HG03575 (cell line): Measurements from ENCODE around the gene CIDEA.

Experiments used
- ATAC-seq: cut with Tn5 transposase; IDR thresholded peaks from one replicate; pipeline ENCODE4 v1.9.1; 2021; ENCODE audit not compliant: unreplicated experiment, insufficient number of reproducible peaks, low FRiP score; ENCODE audit errors: extremely low read depth

Gene CIDEA

DNA sequence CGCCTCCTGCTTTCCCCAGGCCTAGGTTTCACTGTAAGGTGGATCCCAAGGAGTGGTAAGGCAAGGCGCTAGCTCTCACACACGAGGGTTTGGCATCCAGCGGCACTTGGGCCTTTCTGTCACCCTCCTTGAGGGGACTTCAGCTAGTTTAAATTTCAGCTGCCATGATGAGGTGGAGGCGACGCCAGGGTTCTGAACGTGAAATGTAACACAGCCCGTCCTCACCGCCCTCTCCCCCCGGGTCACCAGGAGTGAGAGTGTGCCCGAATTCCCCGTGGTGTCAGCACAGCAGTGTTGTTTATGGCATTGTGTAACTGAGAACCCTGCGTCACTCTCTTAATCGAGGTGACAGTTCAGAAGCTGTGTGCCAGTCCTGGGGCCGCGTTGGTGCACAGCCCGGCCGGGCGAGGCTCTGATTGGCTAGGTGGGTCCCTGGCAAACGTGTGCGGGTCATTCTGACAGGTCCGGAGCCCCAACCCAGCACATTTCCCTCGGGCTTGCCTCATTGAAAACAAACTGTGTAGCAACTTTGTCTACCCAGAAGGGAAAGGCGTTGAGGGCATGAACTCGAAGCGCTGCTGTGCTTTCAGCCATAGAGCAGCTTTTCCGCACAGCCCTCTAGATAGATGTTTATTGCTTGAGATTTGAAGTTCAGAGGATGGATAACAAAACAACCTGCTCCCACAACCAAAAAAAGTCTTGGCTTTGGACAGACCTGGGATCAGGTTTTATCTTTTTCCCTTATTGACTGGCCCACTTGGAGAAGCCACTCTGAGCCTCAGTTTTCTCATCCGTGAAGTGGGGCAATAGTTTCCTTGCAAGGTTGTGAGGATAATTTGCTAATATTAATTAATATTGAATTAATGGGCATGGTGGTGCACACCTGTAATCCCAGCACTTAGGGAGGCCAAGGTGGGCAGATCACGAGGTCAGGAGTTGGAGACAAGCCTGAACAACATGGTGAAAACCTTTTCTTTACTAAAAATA lies 4.9 kb downstream of the CIDEA start:
- ATAC-seq: no peak

DNA sequence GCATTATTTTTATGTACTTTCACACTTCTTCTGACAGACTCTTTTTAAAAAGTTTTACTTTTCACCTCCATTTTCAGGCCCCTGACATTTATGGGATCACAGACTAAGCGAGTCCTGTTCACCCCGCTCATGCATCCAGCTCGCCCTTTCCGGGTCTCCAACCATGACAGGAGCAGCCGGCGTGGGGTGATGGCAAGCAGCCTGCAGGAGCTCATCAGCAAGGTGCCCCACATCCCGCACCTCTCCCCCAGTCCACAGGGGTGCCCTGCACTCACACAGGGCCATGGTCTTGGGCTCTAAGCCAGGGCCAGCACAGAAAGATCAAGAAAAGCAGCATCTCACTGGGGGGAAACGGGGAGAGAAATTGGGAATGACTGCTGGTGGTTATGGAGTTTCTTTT lies 8.6 kb downstream of the CIDEA start:
- no peak for ATAC-seq

DNA sequence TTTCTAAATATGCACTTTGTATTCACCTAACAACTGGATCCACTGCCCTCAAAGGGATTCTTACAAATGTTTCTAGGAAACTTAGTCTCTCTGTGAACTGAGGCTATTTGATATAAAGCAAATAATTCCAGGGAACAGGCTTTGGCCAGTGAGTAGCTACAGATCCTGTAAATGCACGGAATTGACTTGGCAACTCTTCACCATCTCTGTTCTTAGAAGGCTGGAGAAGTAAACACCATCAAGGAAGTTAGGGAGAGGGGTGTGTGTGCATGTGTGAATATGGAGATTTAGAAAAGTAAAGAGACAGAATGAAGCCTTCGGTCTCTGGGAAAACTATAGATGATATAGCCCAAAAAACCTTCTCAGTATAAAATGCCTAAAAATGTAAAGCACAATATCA lies 10.7 kb downstream of the CIDEA start:
- ATAC-seq: no peak

DNA sequence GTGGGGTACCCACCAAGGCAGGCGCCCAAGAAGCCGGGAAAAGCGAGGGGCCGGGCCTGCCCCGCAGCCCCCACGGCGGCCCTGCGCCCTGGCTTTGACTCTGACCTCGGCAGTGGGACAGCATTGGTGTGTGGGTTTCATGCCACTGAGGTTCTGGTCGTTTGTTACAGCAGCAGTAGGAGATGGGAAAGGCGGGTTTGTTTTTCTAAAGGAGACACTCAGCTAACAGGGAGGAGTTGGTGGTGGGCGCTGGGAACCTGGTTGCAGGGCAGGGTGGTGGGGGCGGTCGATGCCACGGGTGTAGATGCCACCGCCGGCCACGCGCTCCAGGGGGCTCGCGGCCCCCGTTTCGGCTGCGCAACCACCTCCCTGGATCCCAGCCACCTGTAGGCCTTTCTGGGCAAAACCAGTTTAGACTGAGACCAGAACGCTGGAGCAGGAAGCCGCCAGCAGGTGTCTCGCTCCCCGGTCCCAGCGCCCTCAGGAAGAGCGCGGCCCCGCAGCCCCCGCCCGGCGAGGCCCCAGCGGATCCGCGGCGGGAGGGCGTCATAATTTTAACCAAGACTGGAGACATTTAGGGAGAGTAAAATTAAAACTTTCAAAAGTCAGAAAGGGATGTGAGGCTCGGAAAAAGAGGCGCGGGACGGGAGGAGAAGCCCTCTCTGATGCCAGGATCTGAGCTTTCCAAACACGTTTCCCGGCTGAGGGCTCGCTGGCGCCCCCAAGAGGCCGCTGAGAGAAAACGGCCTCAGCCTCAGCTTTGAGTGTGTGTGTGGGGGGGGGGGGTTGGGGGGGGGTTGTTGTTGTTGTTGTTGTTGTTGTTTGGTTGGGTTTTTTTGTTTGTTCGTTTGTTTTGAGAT lies 17.4 kb downstream of the CIDEA start:
- ATAC-seq: no peak

DNA sequence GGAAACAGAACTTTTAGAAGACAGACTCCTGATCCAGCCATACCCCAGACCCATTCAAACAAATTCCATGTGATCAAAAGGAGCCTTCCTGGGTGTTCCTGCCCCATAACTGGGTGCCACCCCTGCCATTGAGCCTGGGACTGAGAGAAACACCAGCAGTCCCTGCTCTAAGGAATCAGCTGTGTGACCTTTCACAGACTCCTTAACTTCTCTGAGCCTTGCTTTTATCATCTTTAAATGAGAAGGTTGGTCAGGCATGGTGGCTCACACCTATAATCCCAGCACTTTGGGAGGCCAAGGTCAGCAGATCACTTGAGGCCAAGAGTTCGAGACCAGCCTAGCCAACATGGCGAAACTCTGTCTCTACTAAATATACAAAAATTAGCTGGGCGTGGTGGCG lies 20.6 kb downstream of the CIDEA start:
- ATAC-seq: no peak

DNA sequence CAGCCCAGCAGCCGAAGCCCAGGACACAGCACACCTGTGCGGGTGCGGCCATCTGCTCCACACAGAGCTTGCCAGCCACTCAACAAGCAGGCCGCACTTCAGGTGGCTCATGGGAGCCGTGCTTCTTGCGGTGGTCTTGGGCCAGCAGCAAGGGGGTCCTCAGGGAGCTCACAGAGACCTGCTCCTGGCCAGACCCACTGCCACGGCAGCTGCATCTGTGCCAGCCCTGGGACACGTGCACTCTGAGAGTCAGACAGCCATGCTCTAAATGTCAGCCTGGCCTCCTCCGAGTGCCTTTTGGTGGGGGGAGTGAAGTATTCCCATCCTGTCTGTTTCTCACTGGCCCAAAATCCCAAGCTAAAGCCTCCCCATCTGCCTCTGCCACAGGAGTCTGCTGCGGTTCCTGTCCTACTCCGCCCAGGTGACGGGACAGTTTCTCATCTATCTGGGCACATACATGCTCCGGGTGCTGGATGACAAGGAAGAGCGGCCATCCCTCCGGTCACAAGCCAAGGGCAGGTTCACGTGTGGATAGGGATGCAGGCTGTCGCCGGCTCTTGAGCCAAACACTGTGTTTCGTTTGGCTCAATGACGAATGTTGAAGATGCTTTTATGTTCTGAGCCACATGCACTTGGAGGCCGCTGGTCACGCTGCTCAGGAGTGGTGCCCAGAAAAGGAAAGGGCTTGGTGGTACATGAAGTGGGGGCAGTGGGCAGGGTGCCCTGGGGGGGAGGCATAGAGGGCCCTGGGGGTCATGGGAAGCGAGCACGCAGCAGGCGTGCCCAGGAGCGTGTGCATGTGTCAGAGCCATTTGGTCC lies 22.8 kb downstream of the CIDEA start:
- no peak for ATAC-seq

DNA sequence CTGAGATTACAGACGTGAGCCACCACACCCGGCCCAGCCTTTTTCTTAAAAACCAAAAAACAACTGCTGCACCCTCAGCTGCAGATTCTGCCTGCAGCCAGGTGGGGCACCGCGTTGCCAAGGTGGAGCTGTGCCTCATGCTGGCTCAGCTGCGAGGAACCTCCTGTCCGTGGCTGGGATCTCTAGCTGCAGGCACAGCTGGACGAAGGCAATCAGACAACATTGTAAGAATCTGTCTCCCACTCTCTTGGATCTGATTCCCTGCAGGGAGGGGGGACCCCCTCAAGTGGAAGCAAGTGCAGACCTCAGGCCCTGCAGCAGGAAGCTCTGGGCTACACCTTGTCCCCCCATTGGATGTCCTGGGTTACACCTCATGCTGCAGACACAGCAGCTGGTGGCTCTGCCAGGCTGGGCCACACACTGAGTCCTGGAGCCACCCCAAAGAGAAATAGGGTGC lies 24.1 kb downstream of the CIDEA start:
- no peak for ATAC-seq

DNA sequence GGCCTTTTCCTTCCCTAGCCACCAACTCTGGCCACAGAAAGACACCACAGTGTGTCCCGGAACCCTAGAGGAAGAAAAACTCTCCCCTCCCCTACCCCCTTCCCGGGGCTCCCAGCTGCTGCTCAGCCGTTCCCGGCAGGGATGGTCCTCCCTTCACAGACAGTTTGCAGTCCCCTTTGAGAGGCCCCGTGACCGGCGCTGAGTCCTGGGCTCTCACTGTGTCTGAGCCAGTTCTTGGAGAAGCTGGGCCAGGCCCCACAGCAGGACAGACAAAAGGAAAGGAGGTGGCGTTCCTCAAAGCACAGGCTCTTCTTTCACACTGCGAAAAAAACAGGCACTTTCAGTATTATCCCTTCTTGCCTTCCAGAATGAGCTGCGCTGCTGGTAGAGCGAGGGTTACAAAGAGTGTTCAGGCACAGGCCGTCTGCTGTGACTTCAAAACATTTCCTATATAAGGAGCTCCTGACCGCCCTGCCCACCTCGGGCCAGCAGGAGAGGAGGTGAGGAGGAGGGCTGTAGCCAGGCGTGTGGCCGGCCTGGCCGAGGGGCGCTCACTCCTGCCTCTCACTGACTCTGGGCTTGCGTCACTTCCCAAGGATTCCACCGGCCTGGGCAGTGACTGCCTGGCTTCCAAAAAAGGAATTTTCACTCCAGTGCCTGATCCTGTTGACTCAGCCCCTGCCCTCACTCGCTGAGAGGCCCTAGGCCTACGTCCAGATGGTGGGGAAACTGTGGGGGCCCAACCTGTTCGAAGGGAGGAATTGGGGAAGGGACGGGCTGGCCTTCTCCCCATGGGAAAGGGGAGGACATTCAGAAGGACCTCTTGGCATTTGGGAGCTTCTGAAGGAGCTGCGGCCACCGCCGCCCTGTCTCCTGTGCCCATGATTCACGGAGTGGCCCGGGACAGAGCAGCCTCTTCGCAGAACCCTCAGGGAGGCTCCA lies 24.9 kb downstream of the CIDEA start:
- ATAC-seq: no peak

DNA sequence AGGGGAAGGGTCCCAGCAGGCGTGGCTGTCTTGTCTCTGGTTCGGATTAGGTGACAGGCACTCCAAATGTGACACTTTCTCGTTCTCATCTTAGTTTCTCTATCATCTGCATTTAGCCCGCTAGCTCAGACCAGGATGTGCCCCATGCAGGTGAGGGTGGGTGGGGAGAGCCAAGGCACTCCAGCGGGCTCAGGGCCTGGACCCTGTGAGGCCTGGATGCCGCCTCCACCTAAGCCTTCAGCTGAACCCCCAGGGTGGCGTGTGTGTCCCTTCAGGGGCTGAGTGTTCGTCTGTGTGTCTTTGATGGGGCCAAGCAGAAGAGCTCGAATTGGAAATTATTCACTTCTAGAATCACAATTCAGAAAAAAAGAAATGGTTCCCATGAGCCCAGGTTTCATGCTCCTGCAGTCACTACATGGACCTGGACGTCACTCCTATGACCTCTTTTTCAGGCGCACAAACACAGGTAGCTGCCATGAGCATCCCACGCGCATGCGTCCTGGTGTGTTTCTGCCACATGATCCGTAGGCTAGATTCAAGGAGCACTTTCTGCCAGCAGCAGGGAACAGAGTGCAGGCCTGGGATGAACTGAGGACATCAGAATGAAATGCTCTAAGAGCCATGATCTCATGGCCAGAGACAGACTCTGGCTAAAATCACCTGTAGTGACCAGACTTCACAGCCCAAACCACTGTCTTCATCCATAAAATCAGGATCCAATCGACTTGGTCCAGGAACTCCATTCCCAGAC lies 25.8 kb downstream of the CIDEA start:
- no peak for ATAC-seq

DNA sequence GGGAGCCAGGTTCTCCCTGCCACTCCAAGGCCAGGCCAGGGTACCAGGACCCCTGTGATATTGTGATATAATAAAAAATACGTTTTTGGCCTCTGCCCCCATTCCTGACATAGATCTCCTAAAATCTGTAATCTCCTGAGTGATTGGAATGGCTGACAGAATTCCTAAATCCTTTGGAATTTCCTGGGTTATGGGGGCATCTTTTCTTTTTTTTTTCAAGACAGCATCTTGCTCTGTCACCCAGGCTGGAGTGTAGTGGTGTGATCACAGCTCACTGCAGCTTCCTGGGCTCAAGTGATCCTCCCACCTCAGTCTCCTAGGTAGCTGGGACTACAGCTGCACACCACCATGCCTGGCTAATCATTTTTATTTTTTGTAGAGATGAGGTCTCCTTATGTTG lies 27.7 kb downstream of the CIDEA start:
- no peak for ATAC-seq

DNA sequence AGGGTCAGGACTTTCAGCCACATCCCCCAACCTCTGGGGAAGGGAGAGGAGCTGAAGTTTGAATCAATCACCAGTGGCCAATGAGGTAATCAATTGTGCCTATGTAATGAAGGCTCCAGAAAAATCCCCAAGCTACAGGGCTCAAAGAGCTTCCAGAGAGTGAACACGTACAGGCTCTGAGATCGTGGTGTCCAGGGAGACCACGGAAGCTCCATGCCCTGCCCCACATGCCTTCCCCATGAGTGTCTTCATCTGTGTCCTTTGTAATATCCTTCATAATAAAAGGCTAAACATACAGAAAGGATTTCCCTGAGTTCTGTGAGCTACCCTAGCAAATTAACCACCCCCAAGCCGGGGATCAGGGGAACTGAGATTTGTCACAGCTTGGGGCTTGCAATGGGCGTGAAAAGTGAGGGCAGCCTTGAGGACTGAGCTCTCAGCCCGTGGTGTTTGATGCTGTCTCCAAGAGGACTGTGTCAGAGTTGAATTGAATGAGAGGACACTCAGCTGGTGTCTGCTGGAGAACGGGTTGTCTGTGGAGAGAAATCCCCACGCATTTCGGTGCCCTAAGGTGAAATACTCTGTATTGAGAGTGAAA lies 28.4 kb downstream of the CIDEA start:
- ATAC-seq: no peak

DNA sequence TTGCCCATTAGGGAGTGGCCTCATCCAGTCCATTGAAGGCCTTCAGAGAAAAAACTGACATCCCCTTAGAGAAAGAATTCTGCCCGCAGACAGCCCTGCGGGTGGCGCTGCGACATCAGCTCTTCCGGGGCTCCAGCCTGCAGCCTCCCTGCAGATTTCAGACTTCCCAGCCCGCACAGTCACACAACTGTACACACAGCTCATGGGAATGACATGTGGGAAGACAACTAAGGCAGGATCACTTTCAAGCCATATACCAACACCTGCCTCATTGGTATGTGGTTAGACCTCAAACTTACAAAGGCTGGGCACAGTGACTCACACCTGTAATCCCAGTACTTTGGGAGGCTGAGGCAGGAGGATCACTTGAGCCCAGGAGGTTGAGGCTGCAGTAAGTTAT lies 29.1 kb downstream of the CIDEA start:
- ATAC-seq: no peak

DNA sequence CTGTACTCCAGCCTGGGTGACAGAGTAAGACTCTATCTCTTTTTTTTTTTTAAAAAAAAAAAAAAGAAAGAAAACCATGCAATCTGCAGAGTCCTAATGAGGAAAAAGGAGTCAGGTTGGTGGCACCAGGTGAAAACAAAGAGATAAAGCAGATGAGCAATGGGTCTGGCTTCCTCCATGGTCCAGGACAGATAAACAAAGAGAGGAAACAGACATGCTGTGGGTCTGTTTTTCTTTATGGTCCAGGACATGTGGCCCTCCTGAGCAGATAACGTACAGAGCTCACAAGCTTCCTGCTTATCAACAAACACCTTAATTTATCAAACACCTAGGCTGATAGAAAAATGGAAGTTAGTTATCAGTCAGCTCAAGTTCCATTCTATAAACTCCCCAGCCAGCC lies 29.5 kb downstream of the CIDEA start:
- no peak for ATAC-seq

DNA sequence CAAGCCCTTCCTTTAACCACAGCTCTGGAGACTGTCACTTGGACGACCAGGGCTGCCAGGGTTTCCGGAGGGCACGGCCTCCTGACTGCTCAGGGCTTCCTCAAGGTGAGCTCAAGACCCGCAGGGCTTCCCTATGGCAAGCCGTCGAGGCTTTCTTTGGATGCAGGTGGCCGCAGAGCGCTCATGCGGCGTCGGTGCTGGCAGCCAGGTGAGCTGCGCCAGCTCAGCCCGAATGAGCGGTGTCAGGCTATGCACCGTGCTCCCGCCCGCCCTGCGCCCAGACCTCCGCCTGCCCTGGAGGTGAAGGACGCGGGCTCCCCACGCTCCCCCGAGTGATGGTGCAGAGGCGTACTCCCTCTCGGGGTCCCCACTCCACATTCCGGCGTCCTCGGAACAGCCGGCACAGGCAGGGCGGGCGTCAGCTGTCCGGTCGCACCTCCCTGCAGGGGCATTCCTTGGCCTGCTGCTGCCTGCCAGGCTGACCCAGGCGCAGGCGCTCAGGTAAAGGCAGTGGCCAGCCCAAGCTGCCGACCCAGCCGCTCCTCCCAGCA lies 33.0 kb downstream of the CIDEA start:
- ATAC-seq: no peak

DNA sequence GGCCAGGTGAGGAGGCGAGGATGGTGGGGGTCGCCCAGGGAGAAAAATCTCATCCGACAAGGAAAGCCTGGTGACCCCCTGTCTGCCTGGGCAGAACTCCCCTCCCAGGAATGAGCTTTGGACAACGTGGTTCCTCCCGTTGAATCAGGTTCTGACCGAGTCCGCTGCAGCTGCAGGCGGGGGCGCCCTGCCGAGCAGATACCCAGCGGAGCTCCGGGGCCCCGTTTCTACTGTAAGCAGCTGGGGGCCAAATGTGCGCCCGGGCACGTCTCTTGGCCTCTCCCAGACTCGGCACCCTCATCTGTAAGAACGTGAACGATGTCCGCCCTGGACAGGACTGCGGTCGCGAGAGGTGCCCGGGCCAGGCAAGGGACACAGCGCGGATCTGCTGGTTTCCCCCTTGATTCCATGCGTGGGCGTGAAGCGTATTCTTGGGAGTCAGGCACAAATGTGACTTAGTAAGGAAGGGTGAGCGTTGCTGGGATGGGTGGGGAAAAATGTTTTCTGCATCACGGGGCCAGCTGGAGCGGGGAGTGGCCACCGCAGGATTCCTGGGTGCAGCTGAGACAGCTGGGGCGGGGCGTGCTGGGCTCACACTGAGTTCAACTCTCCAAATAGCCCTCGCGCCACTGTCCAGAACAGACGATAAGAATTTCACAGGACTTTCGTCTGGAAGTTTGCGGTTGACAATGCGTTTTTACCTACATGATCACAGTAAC lies 33.7 kb downstream of the CIDEA start:
- no peak for ATAC-seq

DNA sequence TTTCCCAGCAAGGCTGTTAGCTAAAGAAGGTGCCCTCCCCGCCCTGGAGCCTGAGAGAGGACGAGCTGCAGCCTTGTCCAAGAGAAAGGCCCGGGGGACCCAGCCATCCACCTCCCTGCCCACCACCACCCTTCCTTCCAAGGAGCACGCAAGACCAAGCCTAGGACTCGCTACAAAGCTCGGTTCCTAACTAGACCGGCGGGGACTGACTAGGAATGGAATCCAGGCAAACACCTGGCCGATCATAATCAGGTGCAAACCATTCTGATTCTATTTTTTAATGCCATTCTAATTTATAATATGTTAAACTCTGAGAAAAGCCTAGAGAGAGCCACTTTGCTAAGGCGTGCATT lies 34.2 kb downstream of the CIDEA start:
- ATAC-seq: no peak
